BE2C (cell line): ENCODE measurements around the gene BACH2.

Source experiments
- DNase-seq: peaks from one replicate; pipeline ENCODE4 v3.0.0-alpha.2; 2020
- H3K27me3 ChIP-seq: fragments of 250-450 bp; sonication (Bioruptor Pico); 2 replicates; pipeline ENCODE4 v1.5.1; 2020; ENCODE audit warnings: mild to moderate bottlenecking
- H3K36me3 ChIP-seq: fragments of 250-450 bp; sonication (Bioruptor Pico); 2 replicates; pipeline ENCODE4 v1.5.1; 2020; ENCODE audit warnings: mild to moderate bottlenecking
- H3K4me1 ChIP-seq: fragments of 250-450 bp; sonication (Bioruptor Pico); 2 replicates; pipeline ENCODE4 v1.5.1; 2020
- H3K4me3 ChIP-seq: 2 replicates; pipeline ENCODE4 v1.5.1; 2011; ENCODE audit warnings: low read depth, low read length
- H3K9me3 ChIP-seq: fragments of 250-450 bp; sonication (Bioruptor Pico); 2 replicates; pipeline ENCODE4 v1.5.1; 2020
- CTCF ChIP-seq: IDR thresholded peaks from 2 replicates; pipeline ENCODE4 v1.5.1; 2012; ENCODE audit warnings: mild to moderate bottlenecking, low read depth, low read length

The BACH2 gene

DNA sequence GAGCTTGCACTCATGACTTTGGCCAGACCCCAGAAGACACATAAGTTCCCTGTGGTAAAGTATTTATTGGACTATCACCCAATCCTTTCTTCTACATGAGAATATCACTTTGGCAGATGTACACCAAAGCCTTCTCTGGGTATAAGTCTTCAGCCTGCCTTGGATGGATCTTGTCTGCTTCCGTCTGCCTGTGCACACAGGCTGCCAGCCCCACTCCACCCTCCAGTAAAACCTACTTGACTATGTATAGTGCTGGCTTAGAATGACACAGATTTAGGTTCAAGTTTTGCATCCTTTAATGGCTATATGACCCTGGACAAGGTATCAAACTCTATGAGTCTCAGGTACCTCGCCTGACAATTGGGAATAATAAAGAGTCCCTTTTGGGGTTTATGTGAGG lies 63.4 kb downstream of the BACH2 start:
- Histone ChIP-seq H3K4me1 (no peaks in the 10 kb centered on the region), H3K4me3 (no peak overlapping the region), H3K36me3 (no peaks in the 10 kb centered on the region), H3K9me3 (no peaks in the 10 kb centered on the region), H3K27me3 (no peaks in the 10 kb centered on the region)
- TF ChIP-seq CTCF, result no peak
- no peak for DNase-seq

DNA sequence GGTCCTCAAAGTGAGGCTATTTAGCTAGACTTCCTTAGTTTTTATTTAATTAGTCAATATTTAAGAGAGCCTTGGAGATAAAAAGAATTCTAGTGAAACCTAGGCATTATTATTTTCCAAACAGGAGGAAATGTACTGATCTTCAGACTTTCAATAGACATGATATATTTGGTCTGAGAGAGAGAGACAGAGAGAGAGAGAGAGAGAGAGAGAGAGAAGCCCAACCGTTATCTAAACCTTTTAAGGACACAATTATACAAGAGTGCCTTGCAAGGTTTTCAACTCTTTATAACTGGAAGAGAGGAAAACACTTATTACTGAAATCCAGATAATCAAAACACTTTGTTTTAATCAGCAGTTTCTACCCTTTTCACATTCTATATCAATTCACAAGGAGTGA lies 64.8 kb downstream of the BACH2 start:
- Histone ChIP-seq H3K4me3 (no peak overlapping the region), H3K4me1 (no peaks in the 10 kb centered on the region), H3K27me3 (no peaks in the 10 kb centered on the region), H3K36me3 (no peaks in the 10 kb centered on the region), H3K9me3 (no peaks in the 10 kb centered on the region)
- DNase-seq, result no peak
- no peak for TF ChIP-seq CTCF

GRCh38 chr6:90231308-90231707 lies 65.3 kb downstream of the BACH2 start:
- TF ChIP-seq CTCF, result no peak
- H3K9me3 ChIP-seq, result no peaks in the 10 kb centered on the region
- DNase-seq, result no peak

GRCh38 chr6:90230548-90231215 lies 66.0 kb downstream of the BACH2 start:
- Histone ChIP-seq H3K4me3 (no peak overlapping the region), H3K4me1 (no peaks in the 10 kb centered on the region), H3K27me3 (no peaks in the 10 kb centered on the region), H3K36me3 (no peaks in the 10 kb centered on the region), H3K9me3 (no peaks in the 10 kb centered on the region)
- no peak for TF ChIP-seq CTCF
- DNase-seq, result no peak

More at GRCh38 chr6:90231308-90231707, 65.3 kb downstream of the BACH2 start:
- H3K27me3 ChIP-seq, result no peaks in the 10 kb centered on the region
- H3K36me3 ChIP-seq, result no peaks in the 10 kb centered on the region
- H3K4me3 ChIP-seq, result no peak overlapping the region
- no peaks in the 10 kb centered on the region for H3K4me1 ChIP-seq

- Histone ChIP-seq H3K27me3 (no peaks in the 10 kb centered on the region), H3K4me3 (no peak overlapping the region), H3K36me3 (no peaks in the 10 kb centered on the region), H3K4me1 (no peaks in the 10 kb centered on the region), H3K9me3 (no peaks in the 10 kb centered on the region)
- DNase-seq, result no peak
- TF ChIP-seq CTCF, result no peak
Observed at GRCh38 chr6:90229331-90230010, 67.2 kb downstream of the BACH2 start.

- no peaks in the 10 kb centered on the region for H3K27me3 ChIP-seq
- H3K4me3 ChIP-seq, result no peak overlapping the region
- TF ChIP-seq CTCF, result no peak
- H3K36me3 ChIP-seq, result no peaks in the 10 kb centered on the region
- H3K4me1 ChIP-seq, result no peaks in the 10 kb centered on the region
- H3K9me3 ChIP-seq, result no peaks in the 10 kb centered on the region
- DNase-seq, result no peak
Observed at GRCh38 chr6:90227673-90228072, 69.0 kb downstream of the BACH2 start.
